ENCODE measurements around the gene PDE4D. TPM values are rescaled to one million over a fixed set of nuclear protein-coding genes. Genes with fewer than 3 reads are reported as not detected.

PDE4D gene
- total and polyA plus RNA-seq, 2 donors (not counting 3 experiments of a cell fraction or from before 2014, with no cell fraction given) = 34.5 to 51.2 TPM

GRCh38 chr5:59555596-59555995, 337.9 kb downstream of the PDE4D start:
- Histone ChIP-seq H3K36me3 (ENCODE audit: control insufficient read depth in 2 of 2, extremely low read depth in 1 of 2, insufficient read depth in 2 of 2, low read length in 2 of 2) (no peaks in the 10 kb centered on the region), H3K9me1 (replicated peaks; ENCODE audit: control insufficient read depth, extremely low read depth, insufficient read depth, low read length) (no peaks in the 10 kb centered on the region), H2AFZ (ENCODE audit: low read depth, low read length) (no peak overlapping the region), H3K9me3 (replicated peaks; ENCODE audit: control insufficient read depth, insufficient read depth, low read length) (no peaks in the 10 kb centered on the region), H3K79me2 (ENCODE audit: control insufficient read depth, insufficient read depth, low read length) (no peaks in the 10 kb centered on the region), H3K9ac (replicated peaks; ENCODE audit: extremely low read depth, insufficient read depth, low read length) (no peak overlapping the region), H3K4me3 (replicated peaks in 1 of 3; ENCODE audit: insufficient read depth in 1 of 3, low read depth in 1 of 3, low read length in 3 of 3) (no peak overlapping the region), H3K27me3 (ENCODE audit: control insufficient read depth in 2 of 2, insufficient read depth in 2 of 2, low read length in 2 of 2) (no peaks in the 10 kb centered on the region), H3K4me1 (ENCODE audit: control insufficient read depth, extremely low read depth, insufficient read depth, low read length) (peaks cover 15% of the 10 kb centered on the region), H3K27ac (ENCODE audit: insufficient read depth, low read depth, low read length) (no peak overlapping the region), H3K4me2 (ENCODE audit: insufficient read depth, low read length) (no peak overlapping the region), H4K20me1 (replicated peaks; ENCODE audit: control insufficient read depth, extremely low read depth, insufficient read depth, low read length) (no peaks in the 10 kb centered on the region)
- TF ChIP-seq GATA2 (IDR thresholded peaks at IDR 0.05; ENCODE audit: insufficient read depth, insufficient read length, low read depth, low read length) = no peak
- no peak for TF ChIP-seq EZH2 (IDR thresholded peaks at IDR 0.05; ENCODE audit: borderline replicate concordance, low read depth, low read length, severe bottlenecking)
- TF ChIP-seq FOS (IDR thresholded peaks at IDR 0.05; ENCODE audit: borderline replicate concordance, insufficient read depth, low read length) = no peak
- TF ChIP-seq, protein P1, sequence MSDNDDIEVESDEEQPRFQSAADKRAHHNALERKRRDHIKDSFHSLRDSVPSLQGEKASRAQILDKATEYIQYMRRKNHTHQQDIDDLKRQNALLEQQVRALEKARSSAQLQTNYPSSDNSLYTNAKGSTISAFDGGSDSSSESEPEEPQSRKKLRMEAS (IDR thresholded peaks at IDR 0.05; ENCODE audit: insufficient read depth, insufficient read length) = no peak
- no peak for TF ChIP-seq POLR2A (IDR thresholded peaks at IDR 0.05; ENCODE audit: low read depth, low read length)
- no peak for TF ChIP-seq MYC (IDR thresholded peaks at IDR 0.05; ENCODE audit: low read depth, low read length)
- no peak for TF ChIP-seq JUN (IDR thresholded peaks at IDR 0.05; ENCODE audit: borderline replicate concordance, insufficient read depth, insufficient read length, low read depth)
- no peak for TF ChIP-seq POLR2AphosphoS5 (IDR thresholded peaks at IDR 0.05; ENCODE audit: insufficient read depth, low read depth, low read length)
- TF ChIP-seq, protein P2, sequence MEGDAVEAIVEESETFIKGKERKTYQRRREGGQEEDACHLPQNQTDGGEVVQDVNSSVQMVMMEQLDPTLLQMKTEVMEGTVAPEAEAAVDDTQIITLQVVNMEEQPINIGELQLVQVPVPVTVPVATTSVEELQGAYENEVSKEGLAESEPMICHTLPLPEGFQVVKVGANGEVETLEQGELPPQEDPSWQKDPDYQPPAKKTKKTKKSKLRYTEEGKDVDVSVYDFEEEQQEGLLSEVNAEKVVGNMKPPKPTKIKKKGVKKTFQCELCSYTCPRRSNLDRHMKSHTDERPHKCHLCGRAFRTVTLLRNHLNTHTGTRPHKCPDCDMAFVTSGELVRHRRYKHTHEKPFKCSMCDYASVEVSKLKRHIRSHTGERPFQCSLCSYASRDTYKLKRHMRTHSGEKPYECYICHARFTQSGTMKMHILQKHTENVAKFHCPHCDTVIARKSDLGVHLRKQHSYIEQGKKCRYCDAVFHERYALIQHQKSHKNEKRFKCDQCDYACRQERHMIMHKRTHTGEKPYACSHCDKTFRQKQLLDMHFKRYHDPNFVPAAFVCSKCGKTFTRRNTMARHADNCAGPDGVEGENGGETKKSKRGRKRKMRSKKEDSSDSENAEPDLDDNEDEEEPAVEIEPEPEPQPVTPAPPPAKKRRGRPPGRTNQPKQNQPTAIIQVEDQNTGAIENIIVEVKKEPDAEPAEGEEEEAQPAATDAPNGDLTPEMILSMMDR (IDR thresholded peaks at IDR 0.05; ENCODE audit: extremely low read depth in 1 of 2, insufficient read depth in 1 of 2, low read depth in 1 of 2, low read length in 2 of 2) = no peak
- no TSS peak for BruUV-seq (replicated peaks)
- FAIRE-seq = no peak
- intact Hi-C loops (cut with micrococcal nuclease) = no loop called here
- ChIA-PET CTCF (interaction anchor here (1.2 to 1.4 kb wide), 2 partner anchors 10 to 105 kb away, joined by 3 to 7 read pairs; no protein-coding TSS in a partner anchor), POLR2A (no interaction called here)
- DNase-seq (ENCODE audit: low read depth, low spot score) = no peak
- dilution Hi-C loops (cut with MboI; ENCODE audit: extremely low pct_ligation_motif_present, low sequenced_read_pairs) = no loop called here

Data from endothelial cell of umbilical vein (primary cell).